ENCODE data around the gene PIP5K1A. TPM values are rescaled to one million over a fixed set of nuclear protein-coding genes. Genes with fewer than 3 reads are reported as not detected.
"Not testable (repeated sequence)": the region's sequence is repeated elsewhere in the genome, so short reads cannot be mapped to it uniquely, and the experiment has no call there.

Gene PIP5K1A
- total RNA-seq, 1 donor from 2014 or later, result 73.4 TPM

DNA sequence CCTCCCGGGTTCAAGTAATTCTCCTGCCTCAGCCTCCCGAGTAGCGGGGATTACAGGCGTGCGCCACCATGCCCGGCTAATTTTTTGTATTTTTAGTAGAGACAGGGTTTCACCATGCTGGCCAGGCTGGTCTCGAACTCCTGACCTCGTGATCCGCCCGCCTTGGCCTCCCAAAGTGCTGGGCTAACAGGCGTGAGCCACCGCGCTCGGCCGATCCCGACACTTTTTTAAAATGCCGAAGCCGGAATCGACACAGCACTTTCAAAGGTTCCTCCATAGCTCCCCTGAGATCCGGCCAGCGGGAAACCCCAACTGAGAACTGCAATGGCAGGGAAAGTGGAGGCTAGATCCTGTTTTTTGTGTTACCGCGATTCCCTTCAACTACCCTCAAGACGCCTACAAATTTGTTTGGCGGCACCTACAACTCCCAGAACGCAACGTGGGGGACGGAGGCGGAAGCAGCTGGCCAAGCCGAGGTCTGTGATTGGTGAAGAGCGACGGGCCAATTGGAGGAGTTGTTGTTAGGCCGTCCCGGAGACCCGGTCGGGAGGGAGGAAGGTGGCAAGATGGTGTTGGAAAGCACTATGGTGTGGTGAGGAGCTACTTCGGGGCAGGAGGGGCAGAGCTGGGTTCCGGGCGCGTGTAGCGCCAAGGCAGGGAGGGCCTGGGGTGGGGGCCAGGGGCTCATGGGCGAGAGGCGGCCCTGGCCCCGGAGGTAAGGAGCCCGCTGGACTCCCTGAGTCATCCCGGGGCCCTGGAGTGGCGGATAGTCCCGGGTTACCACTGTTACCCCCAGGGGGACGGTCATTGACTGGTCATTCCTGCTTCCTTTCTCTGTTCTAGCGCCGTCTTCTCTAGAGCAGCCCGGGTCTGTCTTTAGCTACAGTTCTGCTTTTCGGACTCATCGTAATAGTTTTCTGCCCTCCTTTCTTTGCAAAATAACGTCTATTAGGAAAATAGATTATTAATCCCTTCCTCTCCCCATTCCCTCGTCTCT lies 56.2 kb downstream of the PIP5K1A start, which contains the start of gene PSMD4:
TSS of gene PSMD4 (plus strand) at position 518 of the 997 bp plus-strand sequence. CDS start at position 567, 49 bp downstream.
- peak; percentile 99 for DNase-seq

GRCh38 chr1:151255381-151255780 lies 57.0 kb downstream of the PIP5K1A start:
- no peak for DNase-seq

DNA sequence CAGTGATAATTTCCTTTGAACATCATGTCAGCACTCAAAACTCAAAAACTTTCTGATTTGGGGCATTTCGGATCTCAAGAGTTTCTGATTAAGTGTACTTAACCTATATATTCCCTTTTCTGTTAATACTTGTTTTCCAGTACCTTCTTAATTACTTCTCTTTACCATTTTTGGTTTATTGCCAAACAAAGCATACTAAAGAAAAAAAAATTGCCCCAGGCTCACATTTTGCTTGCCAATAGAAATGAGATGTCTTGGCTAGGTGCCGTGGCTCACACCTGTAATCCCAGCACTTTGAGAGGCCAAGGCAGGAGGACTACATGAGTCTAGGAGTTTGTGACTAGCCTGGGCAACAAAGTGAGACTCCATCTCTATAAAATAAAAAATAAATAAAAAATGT lies 61.0 kb downstream of the PIP5K1A start:
- DNase-seq, result no peak

GRCh38 chr1:151265446-151266236 lies 67.3 kb downstream of the PIP5K1A start:
- DNase-seq, result no peak

GRCh38 chr1:151266315-151266714 lies 68.0 kb downstream of the PIP5K1A start:
- DNase-seq, result no peak

- no peak for DNase-seq
These were observed 68.5 kb downstream of the PIP5K1A start for GRCh38 chr1:151266821-151267220.

DNA sequence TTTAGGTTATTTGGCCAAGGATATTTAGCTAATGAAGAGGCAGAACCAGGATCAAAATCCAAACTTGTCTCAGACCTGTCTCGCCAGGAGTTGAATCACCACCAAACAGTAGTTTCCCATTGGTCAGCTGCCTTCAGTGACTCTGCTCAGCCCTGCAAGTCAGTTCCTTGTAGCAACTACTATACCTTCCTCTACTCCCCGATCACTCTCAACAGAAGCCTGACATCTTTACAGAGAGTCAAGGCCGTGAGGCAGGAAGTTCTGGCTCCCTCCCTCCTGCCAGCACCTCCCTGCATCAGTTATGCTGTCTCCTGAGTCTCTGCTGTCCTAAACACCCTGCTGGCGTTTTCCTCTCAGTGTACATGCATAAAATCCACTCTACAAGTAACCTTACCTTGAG lies 69.4 kb downstream of the PIP5K1A start:
- DNase-seq, result no peak

GRCh38 chr1:151273924-151274466 lies 75.6 kb downstream of the PIP5K1A start:
- no peak for DNase-seq

DNA sequence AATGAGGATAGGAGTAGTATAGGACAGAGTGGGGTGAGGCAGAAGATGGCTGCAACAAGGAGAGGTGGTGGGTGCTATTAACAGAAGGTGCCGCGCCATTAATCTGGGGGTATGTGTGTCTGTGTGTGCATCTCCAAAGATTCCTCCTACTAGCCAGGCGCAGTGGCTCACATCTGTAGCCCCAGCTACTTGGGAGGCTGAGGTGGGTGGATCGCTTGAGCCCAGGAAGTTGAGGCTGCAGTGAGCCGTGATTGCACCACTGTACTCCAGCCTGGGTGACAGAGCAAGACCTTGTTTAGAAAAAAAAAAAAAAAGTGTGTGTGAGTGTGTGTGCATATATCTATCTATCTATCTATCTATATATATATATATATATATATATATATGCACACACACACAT lies 77.0 kb downstream of the PIP5K1A start:
- DNase-seq, result not testable (repeated sequence)

- DNase-seq, result no peak
These were observed 78.9 kb downstream of the PIP5K1A start for GRCh38 chr1:151277249-151277648.

- DNase-seq, result peak; percentile 99
These were observed 83.0 kb downstream of the PIP5K1A start for GRCh38 chr1:151281225-151281968.

- peak; percentile 100 for DNase-seq
These were observed 83.9 kb downstream of the PIP5K1A start, which contains the start of gene ZNF687 for GRCh38 chr1:151281969-151282882. ZNF687 (plus strand) TSS chr1:151282299; CDS start chr1:151286292, 3,993 bp downstream.

DNA sequence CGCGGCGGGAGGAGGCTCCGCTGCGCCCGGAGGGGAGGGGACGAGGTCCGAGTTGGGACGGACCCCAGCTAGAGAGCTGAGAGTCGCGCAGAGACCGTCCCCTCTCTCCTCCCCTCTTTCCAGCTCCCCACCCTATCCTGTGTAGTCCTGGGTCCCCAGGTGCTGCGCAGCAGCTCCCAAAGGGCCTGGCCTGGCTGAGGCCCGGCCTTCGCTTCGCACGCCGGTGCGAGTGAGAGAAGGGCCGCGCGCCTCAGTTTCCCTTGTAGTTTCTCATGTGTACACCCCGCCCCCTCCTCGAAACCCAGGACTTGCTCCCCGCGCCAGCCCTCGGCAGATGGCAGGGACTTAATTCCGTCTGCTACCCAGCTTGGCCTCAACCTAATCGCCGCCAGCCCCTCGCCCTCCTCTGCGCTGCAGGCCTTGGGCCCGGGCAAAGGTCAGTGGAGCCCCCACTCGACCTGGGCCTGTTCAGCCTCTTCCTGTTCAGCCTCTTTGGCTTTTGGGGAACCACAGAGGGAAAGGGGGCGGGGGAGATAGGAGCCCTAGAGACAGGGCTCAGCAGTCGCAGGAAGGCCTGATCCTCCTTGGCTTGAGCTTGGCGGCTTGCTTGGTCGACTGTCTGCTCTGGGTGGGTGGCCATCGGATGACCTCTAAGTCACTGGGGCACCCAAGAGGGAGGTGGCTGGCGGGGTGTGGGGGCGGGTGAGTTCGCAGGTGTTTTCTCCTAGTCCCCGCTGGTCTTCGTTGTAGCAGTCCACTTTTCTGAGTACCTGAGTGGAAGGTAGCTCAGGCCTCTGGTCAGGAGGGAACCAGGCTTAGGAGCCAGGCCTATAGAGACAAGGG lies 84.8 kb downstream of the PIP5K1A start:
- DNase-seq, result peak; percentile 29

GRCh38 chr1:151284013-151284577 lies 85.7 kb downstream of the PIP5K1A start:
- DNase-seq, result no peak

GRCh38 chr1:151286619-151287340 lies 88.4 kb downstream of the PIP5K1A start:
- no peak for DNase-seq

GRCh38 chr1:151287341-151287699 lies 89.0 kb downstream of the PIP5K1A start:
- DNase-seq, result no peak

DNA sequence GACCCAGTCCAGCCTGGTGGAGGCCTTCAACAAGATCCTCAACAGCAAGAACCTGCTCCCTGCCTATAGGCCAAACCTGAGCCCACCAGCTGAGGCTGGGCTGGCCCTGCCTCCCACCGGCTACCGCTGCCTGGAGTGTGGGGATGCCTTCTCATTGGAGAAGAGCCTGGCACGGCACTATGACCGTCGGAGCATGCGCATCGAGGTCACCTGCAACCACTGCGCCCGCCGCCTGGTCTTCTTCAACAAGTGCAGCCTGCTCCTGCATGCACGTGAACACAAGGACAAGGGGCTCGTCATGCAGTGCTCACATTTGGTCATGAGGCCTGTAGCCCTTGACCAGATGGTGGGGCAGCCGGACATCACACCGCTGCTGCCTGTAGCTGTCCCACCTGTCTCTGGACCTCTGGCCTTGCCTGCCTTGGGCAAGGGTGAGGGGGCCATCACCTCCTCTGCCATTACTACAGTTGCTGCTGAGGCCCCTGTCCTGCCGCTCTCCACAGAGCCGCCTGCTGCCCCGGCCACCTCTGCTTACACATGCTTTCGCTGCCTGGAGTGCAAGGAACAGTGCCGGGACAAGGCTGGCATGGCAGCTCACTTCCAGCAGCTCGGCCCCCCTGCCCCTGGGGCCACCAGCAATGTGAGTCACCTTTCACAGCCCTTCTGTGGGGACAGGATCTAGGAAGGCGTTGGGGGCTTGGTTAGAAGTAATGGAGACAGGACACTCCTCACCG lies 89.6 kb downstream of the PIP5K1A start:
- no peak for DNase-seq

DNA sequence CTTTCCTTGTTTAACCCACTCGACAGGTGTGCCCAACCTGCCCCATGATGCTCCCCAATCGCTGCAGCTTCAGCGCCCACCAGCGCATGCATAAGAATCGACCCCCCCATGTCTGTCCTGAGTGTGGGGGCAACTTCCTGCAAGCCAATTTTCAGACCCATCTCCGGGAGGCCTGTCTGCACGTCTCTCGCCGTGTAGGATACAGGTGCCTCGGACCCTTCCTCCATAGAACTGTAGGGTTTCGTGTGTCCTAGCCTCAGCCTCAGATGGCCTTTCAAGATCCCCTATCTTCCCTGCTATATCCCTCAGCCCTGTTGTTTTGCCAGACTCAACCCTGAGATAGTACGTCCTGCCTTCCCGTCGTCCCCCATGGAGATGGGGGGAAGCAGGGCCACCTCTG lies 90.2 kb downstream of the PIP5K1A start:
- DNase-seq, result no peak
